Right lobe of liver (tissue), 6 donors: ENCODE results near the gene DPH3. TPM values are rescaled to one million over a fixed set of nuclear protein-coding genes. Genes with fewer than 3 reads are reported as not detected.
A peak's percentile ranks its signal among the peaks of the same experiment; 100 is the strongest.

Experiments used
- ATAC-seq, 4 donors: fragments of 200-7000 bp; cut with Tn5 transposase; one replicate each; pipeline ENCODE4 v1.9.1; 2020; ENCODE audit warnings: mild to moderate bottlenecking in 4 of 4, moderate library complexity in 4 of 4
- DNase-seq, 3 donors: peaks; one replicate each; pipeline ENCODE4 v3.0.0-alpha.2; 2020
- H3K27ac ChIP-seq, 3 donors: fragments of 200-600 bp; one replicate each; pipeline ENCODE4 v1.8.0; 2022
- H3K27me3 ChIP-seq, 2 donors: fragments of 200-600 bp; one replicate each; pipeline ENCODE4 v1.8.0; 2022
- H3K36me3 ChIP-seq, 4 donors: fragments of 200-600 bp; sonication (generic) in 1 of 4; one replicate each; pipeline versions ENCODE4 v1.5.1 to v1.8.0; 2017 to 2022; ENCODE audit warnings: control low read depth in 1 of 4
- H3K4me1 ChIP-seq, 4 donors: fragments of 200-600 bp; sonication (generic) in 1 of 4; one replicate each; pipeline versions ENCODE4 v1.5.1 to v1.8.0; 2017 to 2022; ENCODE audit warnings: control low read depth in 1 of 4
- H3K4me3 ChIP-seq, 3 donors: fragments of 200-600 bp; one replicate each; pipeline ENCODE4 v1.8.0; 2022
- H3K9me3 ChIP-seq, 4 donors: fragments of 200-600 bp; sonication (generic) in 1 of 4; one replicate each; pipeline versions ENCODE4 v1.5.1 to v1.8.0; 2017 to 2022; ENCODE audit warnings: control low read depth in 1 of 4
- CTCF ChIP-seq, 4 donors: fragments of 200-600 bp in 3 of 4; fragments of 450-650 bp in 1 of 4; IDR thresholded peaks; one replicate each; pipeline versions ENCODE4 v1.5.1 to v1.8.0; 2016 to 2022; ENCODE audit warnings: antibody characterized with exemption in 4 of 4, mild to moderate bottlenecking in 2 of 4
- POLR2A ChIP-seq: fragments of 450-650 bp; IDR thresholded peaks from one replicate; pipeline ENCODE4 v1.6.1; 2017; ENCODE audit warnings: antibody characterized with exemption, mild to moderate bottlenecking
- WGBS: methylation state at CpG from one replicate; pipeline ENCODE4 v1.1.6; 2018; ENCODE audit warnings: low coverage, low lambda C conversion rate; ENCODE audit not compliant: insufficient coverage; ENCODE audit errors: missing lambda C conversion rate; 5-methylcytosine and 5-hydroxymethylcytosine counted together
- intact Hi-C, 2 donors: fragments of 100-400 bp; cut with DNase I; formaldehyde crosslinking; loops; one replicate each; pipeline versions ENCODE4 v1.11.2 to v1.14.1; 2022
- total RNA-seq, 6 experiments: library from RNA; depleted of rRNA in 2 of 6; stranded (reverse); fragments of >200 nt in 2 of 6; fragmentation: NEBNext Ultra II Directional in 3 of 6; extraction: Animal tissue kit (Norgen Biotek cat#: 25700) in 3 of 6; gene quantifications; one replicate each; pipeline versions ENCODE4 v1.1.0 to v1.2.4, GENCODE V29; 2016 to 2023
- donor health status: DM: no; HTN: yes; CAD: no.
- donor health status: DM: no; HTN: no; CAD: no.
- donor health status: DM: no; HTN: no; CAD: no.
- donor health status: DM: no; HTN: yes; CAD: no.
- donor health status: DM: no; HTN: yes; CAD: no.

DPH3 gene
- total RNA-seq, 6 experiments from 2014 or later: 9.7 to 15.0 (median 12.9) TPM

DNA sequence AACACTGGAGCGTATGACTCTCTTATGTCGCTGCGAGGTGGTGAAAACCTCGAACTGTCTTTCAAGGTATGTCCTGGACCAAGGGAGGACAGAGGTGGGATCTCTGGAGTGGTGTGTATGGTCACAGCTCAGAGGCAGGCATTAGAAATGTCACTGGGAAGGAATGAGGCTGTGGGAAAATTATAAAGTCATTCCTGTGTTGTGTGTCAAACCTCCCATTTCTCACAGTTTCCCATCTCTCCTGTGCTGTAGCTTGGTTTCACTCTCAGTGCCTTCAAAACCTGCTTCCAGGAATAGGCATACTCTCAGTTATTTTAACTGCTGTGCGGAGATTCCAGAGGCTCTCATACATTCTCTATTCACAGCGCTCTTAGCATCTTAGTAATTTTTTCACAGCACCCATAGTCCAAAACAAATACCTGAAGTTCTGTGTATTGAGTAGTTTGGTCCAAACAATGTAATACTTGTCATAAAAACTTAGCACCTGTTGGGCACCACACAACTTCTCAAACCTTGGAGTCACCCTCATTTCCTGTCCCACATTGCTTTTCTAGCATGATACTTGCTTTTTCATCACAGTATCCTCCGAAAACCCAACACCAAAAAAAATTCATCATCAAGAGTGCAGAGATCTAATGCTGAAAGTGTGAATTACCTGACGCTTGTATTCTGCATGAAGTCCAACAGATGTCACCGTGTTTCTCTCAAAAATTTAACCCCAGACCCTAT is 53.4 kb downstream of the DPH3 start:
- H3K27me3 ChIP-seq: no peaks in the 10 kb centered on the region
- H3K36me3 ChIP-seq: no peaks in the 10 kb centered on the region
- no peak overlapping the region for H3K27ac ChIP-seq
- ATAC-seq (no peak), DNase-seq (no peak)
- H3K4me3 ChIP-seq: no peak overlapping the region
- 66% methylated on average over 9 of the region's 9 CpGs for whole genome bisulfite sequencing
- no peaks in the 10 kb centered on the region for H3K4me1 ChIP-seq
- intact Hi-C loops: no loop called here
- no peaks in the 10 kb centered on the region for H3K9me3 ChIP-seq
- peak in 1 of 4 donors; percentile 5 for TF ChIP-seq CTCF (IDR thresholded peaks at IDR 0.05)
- no peak for TF ChIP-seq POLR2A

Other genes starting within 250 kb of the DPH3 start
- gene GALNT15, start 90.3 kb downstream of the DPH3 start, total RNA-seq: 1 to 10 TPM; 2.0 to 9.2 (median 4.0) TPM
- gene OXNAD1, start 269 bp upstream of the DPH3 start, total RNA-seq: 10 to 100 TPM in 5 of 6 experiments, 1 to 10 TPM in 1; 8.1 to 27.2 (median 16.2) TPM
- gene RFTN1, start 248.8 kb upstream of the DPH3 start, total RNA-seq: 10 to 100 TPM; 15.1 to 36.0 (median 19.8) TPM